GM13977 (cell line): Measurements from ENCODE around the gene ECD.
"Not testable (repeated sequence)": the region's sequence is repeated elsewhere in the genome, so short reads cannot be mapped to it uniquely, and the experiment has no call there.

Experiments used
- DNase-seq: peaks from one replicate; pipeline ENCODE4 v3.0.0; 2012; ENCODE audit warnings: low spot score
- in situ Hi-C: fragments of 300-500 bp; cut with MboI; formaldehyde crosslinking; loops from one replicate; pipeline ENCODE4 v1.12.0; 2022; ENCODE audit warnings: low sequenced_read_pairs, low pct_unique_long_range_greater_than_20kb, mixed read lengths, inconsistent platforms; ENCODE audit not compliant: unreplicated experiment
- TF ChIP-seq, protein P1 (sequence below): IDR thresholded peaks from 2 replicates; pipeline ENCODE4 v1.5.1; 2012; ENCODE audit warnings: mild to moderate bottlenecking, control low read depth; ENCODE audit not compliant: insufficient read depth; ENCODE audit errors: extremely low read depth, missing control alignments

The ECD gene

DNA sequence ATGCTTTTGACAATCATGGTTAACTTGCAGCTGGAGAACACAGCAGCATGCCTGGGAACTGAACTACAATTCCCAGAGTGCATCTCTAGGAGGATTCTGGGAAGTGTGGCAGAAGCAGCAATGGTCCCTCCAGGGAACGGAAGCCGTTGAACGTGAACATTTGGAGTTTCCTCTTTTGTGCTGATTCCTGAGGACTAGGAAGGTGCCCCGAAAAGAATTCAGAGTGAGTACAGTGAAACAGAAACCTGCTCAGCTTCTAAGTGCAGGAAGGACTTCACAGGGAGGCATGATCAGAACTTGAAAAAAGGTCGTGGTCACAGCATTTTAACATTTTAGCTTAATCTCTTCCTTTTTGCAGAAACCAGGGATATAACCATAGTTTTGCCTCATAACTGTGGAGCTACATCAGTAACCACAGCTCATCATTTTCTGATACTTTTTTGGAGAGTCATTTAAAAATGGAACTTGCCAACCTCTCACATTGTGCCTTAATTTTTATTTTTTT, 57.4 kb downstream of the ECD start, which contains the start of gene NUDT13:
Gene NUDT13, plus strand, starts transcription at position 111 of the 505 bp plus-strand sequence. CDS start 3,911 bp downstream, outside the sequence.
- TF ChIP-seq, protein P1, sequence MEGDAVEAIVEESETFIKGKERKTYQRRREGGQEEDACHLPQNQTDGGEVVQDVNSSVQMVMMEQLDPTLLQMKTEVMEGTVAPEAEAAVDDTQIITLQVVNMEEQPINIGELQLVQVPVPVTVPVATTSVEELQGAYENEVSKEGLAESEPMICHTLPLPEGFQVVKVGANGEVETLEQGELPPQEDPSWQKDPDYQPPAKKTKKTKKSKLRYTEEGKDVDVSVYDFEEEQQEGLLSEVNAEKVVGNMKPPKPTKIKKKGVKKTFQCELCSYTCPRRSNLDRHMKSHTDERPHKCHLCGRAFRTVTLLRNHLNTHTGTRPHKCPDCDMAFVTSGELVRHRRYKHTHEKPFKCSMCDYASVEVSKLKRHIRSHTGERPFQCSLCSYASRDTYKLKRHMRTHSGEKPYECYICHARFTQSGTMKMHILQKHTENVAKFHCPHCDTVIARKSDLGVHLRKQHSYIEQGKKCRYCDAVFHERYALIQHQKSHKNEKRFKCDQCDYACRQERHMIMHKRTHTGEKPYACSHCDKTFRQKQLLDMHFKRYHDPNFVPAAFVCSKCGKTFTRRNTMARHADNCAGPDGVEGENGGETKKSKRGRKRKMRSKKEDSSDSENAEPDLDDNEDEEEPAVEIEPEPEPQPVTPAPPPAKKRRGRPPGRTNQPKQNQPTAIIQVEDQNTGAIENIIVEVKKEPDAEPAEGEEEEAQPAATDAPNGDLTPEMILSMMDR: no peak
- DNase-seq: peak; percentile 58
- in situ Hi-C loops: no loop called here

DNA sequence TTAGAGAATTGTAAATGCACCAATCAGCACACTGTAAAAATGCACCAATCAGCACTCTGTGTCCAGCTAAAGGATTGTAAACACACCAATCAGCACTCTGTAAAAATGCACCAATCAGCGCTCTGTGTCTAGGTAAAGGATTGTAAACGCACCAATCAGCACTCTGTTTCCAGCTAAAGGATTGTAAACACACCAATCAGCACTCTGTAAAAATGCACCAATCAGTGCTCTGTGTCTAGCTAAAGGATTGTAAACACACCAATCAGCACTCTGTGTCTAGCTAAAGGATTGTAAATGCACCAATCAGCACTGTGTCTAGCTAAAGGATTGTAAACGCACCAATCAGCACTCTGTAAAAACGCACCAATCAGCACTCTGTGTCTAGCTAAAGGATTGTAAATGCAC, 58.6 kb downstream of the ECD start:
- in situ Hi-C loops: not testable (repeated sequence)

DNA sequence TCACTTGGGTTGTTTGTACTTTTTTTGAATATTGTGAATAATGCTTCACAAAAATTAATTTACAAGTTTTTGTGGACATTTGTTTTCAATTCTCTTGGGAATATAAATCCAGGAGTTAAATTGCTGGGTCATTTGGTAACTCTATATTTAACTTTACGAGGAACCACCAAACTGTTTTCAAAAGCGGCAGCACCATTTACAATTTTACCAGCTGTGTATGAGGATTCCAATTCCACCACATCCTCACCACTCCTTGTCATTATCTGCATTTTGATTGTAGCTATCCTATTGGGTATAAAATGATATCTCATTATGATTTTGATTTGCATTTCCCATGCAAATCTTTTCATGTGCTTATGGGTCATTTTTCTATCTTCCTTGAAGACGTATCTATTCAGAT, 61.5 kb downstream of the ECD start:
- no peak for DNase-seq
- TF ChIP-seq, protein P1: no peak
- in situ Hi-C loops: no loop called here

More for the DNA sequence above, 58.6 kb downstream of the ECD start:
- DNase-seq: not testable (repeated sequence)

DNA sequence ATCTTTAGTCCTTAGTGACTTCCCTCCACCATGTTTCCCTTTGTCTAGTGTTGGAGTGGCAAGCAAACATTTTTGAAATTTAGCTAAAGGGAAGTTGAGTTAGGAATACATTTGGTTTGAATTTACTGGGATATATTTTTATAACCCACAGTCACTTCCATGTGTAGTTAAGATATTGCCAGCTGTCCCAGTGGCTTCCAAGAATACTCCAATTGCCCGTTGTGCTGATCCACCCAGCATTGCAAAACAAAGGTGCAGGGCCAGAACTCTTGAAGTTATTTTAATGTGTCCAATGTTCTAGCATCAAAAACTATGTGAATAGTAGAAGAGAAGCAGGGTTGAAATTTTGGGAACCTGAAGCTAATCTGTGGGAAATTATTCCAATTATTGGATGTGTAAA, 68.7 kb downstream of the ECD start:
- in situ Hi-C loops: no loop called here
- no peak for DNase-seq
- TF ChIP-seq, protein P1: no peak

DNA sequence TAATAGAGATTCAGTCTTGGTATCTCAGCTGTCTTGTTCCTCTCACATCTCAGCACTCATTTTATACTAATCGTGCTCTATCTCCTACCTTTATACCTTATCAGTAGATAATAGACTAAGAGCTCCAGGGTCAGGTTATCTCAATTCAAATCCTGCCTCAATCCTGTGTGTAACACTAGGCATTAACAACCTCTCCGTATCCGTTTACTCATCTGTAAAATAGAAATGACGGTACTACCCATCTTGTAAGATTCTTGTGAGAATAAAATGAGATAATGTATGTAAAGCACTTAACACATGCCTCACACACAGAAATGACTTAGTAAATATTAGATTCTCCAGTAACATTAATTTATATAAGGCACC, 70.5 kb downstream of the ECD start:
- no peak for DNase-seq
- in situ Hi-C loops: no loop called here
- TF ChIP-seq, protein P1: no peak

DNA sequence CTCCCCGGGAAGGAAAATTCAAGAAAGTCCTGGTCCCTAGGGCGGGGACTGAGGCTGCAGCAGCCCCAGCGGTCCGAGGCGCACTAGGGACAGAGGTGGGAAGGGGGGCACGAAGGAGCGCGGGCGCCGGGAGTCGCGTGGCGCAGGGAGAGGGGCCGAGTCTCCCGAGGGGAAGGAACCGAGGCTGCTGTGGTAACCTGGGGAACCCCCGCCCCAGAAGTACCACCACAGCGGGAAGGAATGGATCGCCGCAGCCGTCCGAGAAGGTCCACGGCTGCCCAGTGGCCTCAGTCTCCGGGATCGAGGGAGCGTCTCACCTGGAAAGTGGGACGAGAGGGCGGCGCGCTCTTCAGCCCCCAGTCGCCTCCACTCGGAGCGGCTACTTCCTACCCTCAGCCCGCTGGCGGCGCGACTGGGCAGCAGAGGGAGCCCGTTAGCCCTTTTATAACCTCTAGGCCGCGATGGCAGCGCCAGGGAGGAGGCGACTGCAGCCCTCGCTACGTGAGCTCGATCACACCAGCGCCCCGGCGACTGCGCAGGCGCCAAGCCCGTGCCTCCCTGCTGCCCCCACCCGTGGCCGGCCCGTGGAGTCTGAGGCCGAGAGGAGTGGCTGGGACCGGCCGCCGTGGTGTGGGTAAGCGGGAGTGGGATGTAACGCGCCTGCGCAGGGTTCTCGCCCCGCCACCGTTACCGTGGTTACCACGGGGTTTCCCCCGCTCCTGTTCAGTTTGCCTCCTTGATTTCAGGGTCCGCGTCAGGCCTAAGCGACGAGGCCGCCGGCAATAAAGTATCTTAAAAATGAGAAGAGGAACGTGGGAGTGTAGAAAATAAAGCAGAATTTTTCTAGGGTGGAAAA, 71.1 kb downstream of the ECD start, which contains the start of gene P4HA1:
Gene P4HA1, minus strand, starts transcription at position 418 of the 856 bp plus-strand sequence. CDS start 21,983 bp downstream, outside the sequence.
- peak; percentile 97 for DNase-seq
- in situ Hi-C loops: no loop called here
- TF ChIP-seq, protein P1: peak; percentile 92

DNA sequence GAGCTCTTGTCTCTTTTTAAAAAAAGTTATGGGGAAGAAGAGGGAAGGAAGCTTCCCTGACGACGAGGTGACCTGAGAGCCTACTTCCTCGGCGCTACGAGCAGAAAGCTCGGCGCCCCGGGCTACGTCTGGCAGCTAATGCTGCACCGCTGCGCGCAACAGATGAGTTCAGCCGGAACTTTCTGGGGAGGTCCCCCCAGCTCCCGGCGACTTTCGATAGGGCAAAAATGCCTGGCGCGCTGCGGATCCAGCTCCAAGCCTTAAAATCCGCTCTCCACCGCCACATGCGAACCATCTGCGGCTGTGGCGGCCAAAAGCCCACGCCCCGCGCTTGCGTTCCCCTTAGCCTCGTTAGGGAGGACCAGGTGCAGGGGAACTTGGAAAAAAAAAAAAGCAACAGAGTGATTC, 71.8 kb downstream of the ECD start:
- in situ Hi-C loops: no loop called here
- TF ChIP-seq, protein P1: no peak
- peak; percentile 66 for DNase-seq
